Activated naive CD8-positive, alpha-beta T cell (primary cell): Measurements from ENCODE around the gene ANKMY1.

Source experiments
- H3K27ac Mint-ChIP-seq: one replicate; pipeline ENCODE4 v1.8.0; 2021; ENCODE audit warnings: mixed read lengths
- H3K27me3 Mint-ChIP-seq: one replicate; pipeline ENCODE4 v1.8.0; 2021; ENCODE audit warnings: mixed read lengths
- H3K36me3 Mint-ChIP-seq: one replicate; pipeline ENCODE4 v1.8.0; 2021; ENCODE audit warnings: mixed read lengths
- H3K4me1 Mint-ChIP-seq: one replicate; pipeline ENCODE4 v1.8.0; 2021; ENCODE audit warnings: low read depth, mixed read lengths
- H3K4me3 Mint-ChIP-seq: one replicate; pipeline ENCODE4 v1.8.0; 2021; ENCODE audit warnings: mild to moderate bottlenecking, mixed read lengths
- H3K9me3 Mint-ChIP-seq: one replicate; pipeline ENCODE4 v1.8.0; 2021; ENCODE audit warnings: low read depth, mixed read lengths

Gene ANKMY1

GRCh38 chr2:240469239-240469636 lies 88.5 kb downstream of the ANKMY1 start:
- Mint-ChIP-seq H3K27ac (no peak overlapping the region), H3K4me3 (no peak overlapping the region), H3K4me1 (no peaks in the 10 kb centered on the region), H3K27me3 (no peaks in the 10 kb centered on the region), H3K36me3 (peaks cover 12% of the 10 kb centered on the region), H3K9me3 (peaks cover 8% of the 10 kb centered on the region)

- H3K36me3 Mint-ChIP-seq: peaks cover 9% of the 10 kb centered on the region
- no peaks in the 10 kb centered on the region for H3K4me1 Mint-ChIP-seq
- H3K4me3 Mint-ChIP-seq: no peak overlapping the region
- no peak overlapping the region for H3K27ac Mint-ChIP-seq
- no peaks in the 10 kb centered on the region for H3K27me3 Mint-ChIP-seq
- H3K9me3 Mint-ChIP-seq: peaks cover 5% of the 10 kb centered on the region
Measured at GRCh38 chr2:240468303-240469238, 89.2 kb downstream of the ANKMY1 start.

GRCh38 chr2:240467659-240468302 lies 90.0 kb downstream of the ANKMY1 start:
- Mint-ChIP-seq H3K9me3 (no peaks in the 10 kb centered on the region), H3K27ac (no peak overlapping the region), H3K27me3 (no peaks in the 10 kb centered on the region), H3K36me3 (peaks cover 4% of the 10 kb centered on the region), H3K4me3 (no peak overlapping the region), H3K4me1 (no peaks in the 10 kb centered on the region)

GRCh38 chr2:240467149-240467642 lies 90.6 kb downstream of the ANKMY1 start:
- Mint-ChIP-seq H3K4me3 (no peak overlapping the region), H3K27me3 (no peaks in the 10 kb centered on the region), H3K27ac (no peak overlapping the region), H3K4me1 (no peaks in the 10 kb centered on the region), H3K36me3 (peaks cover 2% of the 10 kb centered on the region), H3K9me3 (no peaks in the 10 kb centered on the region)

DNA sequence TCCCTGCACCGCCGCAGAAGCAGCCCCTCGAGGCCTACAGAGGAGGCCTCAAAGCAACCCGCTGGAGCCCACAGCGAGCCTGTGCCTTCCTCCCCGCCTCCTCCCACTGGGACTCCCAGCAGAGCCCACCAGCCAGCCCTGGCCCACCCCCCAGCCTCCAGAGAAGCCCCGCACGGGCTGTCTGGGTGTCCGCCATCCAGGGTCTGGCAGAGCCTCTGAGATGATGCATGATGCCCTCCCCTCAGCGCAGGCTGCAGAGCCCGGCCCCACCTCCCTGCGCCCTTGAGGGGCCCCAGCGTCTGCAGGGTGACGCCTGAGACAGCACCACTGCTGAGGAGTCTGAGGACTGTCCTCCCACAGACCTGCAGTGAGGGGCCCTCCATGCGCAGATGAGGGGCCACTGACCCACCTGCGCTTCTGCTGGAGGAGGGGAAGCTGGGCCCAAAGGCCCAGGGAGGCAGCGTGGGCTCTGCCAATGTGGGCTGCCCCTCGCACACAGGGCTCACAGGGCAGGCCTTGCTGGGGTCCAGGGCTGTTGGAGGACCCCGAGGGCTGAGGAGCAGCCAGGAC lies 91.1 kb downstream of the ANKMY1 start:
- Mint-ChIP-seq H3K4me1 (no peaks in the 10 kb centered on the region), H3K36me3 (peaks cover 2% of the 10 kb centered on the region), H3K9me3 (no peaks in the 10 kb centered on the region), H3K27ac (no peak overlapping the region), H3K4me3 (no peak overlapping the region), H3K27me3 (no peaks in the 10 kb centered on the region)

DNA sequence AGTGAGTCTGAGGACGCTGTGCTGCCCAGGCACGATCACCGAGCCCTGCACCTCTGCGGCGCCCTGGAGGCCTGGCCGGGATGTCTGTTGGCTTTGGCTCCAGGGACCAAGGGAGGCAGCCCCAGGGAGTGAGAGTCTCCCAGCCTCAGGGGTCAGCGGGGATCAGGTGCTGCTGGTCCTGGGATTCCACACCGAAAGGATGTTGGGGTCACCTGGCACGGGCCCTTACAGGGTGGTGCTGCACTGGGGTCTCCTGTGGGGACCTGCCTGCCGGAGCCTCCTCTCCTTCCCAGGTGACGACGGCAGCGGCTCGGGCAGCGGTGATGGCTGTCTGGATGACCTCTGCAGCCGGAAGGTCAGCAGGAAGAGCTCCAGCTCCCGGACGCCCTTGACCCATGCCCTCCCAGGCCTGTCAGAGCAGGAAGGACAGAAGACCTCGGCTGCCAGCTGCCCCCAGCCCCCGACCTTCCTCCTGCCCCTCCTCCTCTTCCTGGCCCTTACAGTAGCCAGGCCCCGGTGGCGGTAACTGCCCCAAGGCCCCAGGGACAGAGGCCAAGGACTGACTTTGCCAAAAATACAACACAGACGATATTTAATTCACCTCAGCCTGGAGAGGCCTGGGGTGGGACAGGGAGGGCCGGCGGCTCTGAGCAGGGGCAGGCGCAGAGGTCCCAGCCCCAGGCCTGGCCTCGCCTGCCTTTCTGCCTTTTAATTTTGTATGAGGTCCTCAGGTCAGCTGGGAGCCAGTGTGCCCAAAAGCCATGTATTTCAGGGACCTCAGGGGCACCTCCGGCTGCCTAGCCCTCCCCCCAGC lies 91.8 kb downstream of the ANKMY1 start:
- Mint-ChIP-seq H3K4me3 (no peak overlapping the region), H3K9me3 (no peaks in the 10 kb centered on the region)

DNA sequence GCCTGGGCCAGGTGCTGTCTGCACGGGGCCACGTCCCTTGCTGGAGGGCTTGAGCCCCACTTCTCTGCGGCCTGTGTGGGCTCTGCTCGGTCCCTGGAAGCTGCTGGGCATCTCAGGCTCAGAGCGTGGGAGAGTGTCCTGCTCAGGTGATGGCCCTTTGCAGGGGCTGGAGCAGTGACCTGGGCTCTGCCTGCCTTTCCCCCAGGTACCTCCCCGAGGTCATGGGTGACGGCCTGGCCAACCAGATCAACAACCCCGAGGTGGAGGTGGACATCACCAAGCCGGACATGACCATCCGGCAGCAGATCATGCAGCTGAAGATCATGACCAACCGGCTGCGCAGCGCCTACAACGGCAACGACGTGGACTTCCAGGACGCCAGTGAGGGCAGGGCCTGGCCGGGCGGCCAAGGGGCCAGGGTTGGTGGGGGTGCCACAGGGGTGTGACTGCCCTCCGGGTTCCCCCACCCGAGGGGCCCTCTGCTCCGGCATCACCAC lies 92.5 kb downstream of the ANKMY1 start:
- no peaks in the 10 kb centered on the region for H3K36me3 Mint-ChIP-seq
- no peak overlapping the region for H3K4me3 Mint-ChIP-seq
- no peaks in the 10 kb centered on the region for H3K27me3 Mint-ChIP-seq
- no peaks in the 10 kb centered on the region for H3K9me3 Mint-ChIP-seq
- H3K27ac Mint-ChIP-seq: no peak overlapping the region
- H3K4me1 Mint-ChIP-seq: no peaks in the 10 kb centered on the region

More for the DNA sequence above, 91.8 kb downstream of the ANKMY1 start:
- no peaks in the 10 kb centered on the region for H3K36me3 Mint-ChIP-seq
- H3K27ac Mint-ChIP-seq: no peak overlapping the region
- H3K27me3 Mint-ChIP-seq: no peaks in the 10 kb centered on the region
- H3K4me1 Mint-ChIP-seq: no peaks in the 10 kb centered on the region

GRCh38 chr2:240464514-240465241 lies 93.1 kb downstream of the ANKMY1 start:
- no peaks in the 10 kb centered on the region for H3K36me3 Mint-ChIP-seq
- no peak overlapping the region for H3K4me3 Mint-ChIP-seq
- H3K9me3 Mint-ChIP-seq: no peaks in the 10 kb centered on the region
- H3K27ac Mint-ChIP-seq: no peak overlapping the region
- no peaks in the 10 kb centered on the region for H3K4me1 Mint-ChIP-seq
- no peaks in the 10 kb centered on the region for H3K27me3 Mint-ChIP-seq

- Mint-ChIP-seq H3K27ac (no peak overlapping the region), H3K4me1 (no peaks in the 10 kb centered on the region), H3K9me3 (no peaks in the 10 kb centered on the region), H3K27me3 (no peaks in the 10 kb centered on the region), H3K36me3 (no peaks in the 10 kb centered on the region), H3K4me3 (no peak overlapping the region)
Measured at GRCh38 chr2:240463866-240464481, 93.8 kb downstream of the ANKMY1 start.

DNA sequence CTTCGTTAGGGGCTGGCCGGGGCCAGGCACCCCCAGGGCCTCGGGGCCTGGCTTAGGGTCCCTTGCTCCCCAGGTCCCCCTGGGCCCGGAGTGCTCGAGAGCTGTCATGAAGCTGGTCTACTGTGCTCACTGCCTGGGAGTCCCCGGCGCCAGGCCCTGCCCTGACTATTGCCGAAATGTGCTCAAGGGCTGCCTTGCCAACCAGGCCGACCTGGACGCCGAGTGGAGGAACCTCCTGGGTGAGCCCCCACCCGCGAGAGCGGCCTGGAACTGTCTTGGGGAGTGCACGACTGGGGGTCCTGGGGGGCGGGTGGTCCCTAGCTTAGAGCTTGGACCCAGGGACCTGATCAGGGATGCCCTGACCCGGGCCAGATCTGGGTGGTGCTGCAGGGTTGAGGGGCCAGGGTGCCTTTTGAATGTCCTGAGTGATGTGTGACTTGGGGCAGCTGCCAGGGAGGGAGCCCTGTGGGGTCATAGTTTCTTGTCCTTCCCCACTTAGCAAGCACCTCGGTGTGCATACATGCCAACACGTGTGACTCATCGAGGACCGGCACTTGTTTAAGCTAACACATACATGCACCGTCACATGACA lies 94.4 kb downstream of the ANKMY1 start:
- Mint-ChIP-seq H3K27me3 (no peaks in the 10 kb centered on the region), H3K36me3 (no peaks in the 10 kb centered on the region), H3K9me3 (no peaks in the 10 kb centered on the region), H3K4me1 (no peaks in the 10 kb centered on the region), H3K27ac (no peak overlapping the region), H3K4me3 (no peak overlapping the region)

- H3K9me3 Mint-ChIP-seq: no peaks in the 10 kb centered on the region
- no peaks in the 10 kb centered on the region for H3K27me3 Mint-ChIP-seq
- no peaks in the 10 kb centered on the region for H3K36me3 Mint-ChIP-seq
- H3K27ac Mint-ChIP-seq: no peak overlapping the region
- H3K4me3 Mint-ChIP-seq: no peak overlapping the region
- H3K4me1 Mint-ChIP-seq: no peaks in the 10 kb centered on the region
Measured at GRCh38 chr2:240462707-240463273, 95.0 kb downstream of the ANKMY1 start.

DNA sequence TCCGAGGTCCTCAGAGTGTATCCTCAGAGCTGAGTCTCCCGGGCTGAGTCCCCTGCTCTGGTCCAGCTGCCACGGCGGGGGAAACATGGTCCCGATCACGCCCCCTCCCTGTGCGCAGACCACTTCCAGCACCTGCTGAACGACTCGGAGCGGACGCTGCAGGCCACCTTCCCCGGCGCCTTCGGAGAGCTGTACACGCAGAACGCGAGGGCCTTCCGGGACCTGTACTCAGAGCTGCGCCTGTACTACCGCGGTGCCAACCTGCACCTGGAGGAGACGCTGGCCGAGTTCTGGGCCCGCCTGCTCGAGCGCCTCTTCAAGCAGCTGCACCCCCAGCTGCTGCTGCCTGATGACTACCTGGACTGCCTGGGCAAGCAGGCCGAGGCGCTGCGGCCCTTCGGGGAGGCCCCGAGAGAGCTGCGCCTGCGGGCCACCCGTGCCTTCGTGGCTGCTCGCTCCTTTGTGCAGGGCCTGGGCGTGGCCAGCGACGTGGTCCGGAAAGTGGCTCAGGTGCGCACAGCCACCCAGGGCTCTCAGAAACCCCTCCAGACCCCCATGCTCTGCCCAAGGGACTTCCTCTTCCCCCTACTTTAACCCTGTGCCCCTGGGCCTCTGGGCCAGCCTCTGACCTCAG lies 95.6 kb downstream of the ANKMY1 start:
- H3K27me3 Mint-ChIP-seq: no peaks in the 10 kb centered on the region
- no peak overlapping the region for H3K27ac Mint-ChIP-seq
- H3K9me3 Mint-ChIP-seq: no peaks in the 10 kb centered on the region
- no peak overlapping the region for H3K4me3 Mint-ChIP-seq
- no peaks in the 10 kb centered on the region for H3K36me3 Mint-ChIP-seq
- H3K4me1 Mint-ChIP-seq: no peaks in the 10 kb centered on the region
